ENCODE measurements around the gene ARMH3.

- TF ChIP-seq TAF1 (IDR thresholded peaks at IDR 0.05; ENCODE audit: borderline replicate concordance, insufficient read depth, low read length) (no peak), REST (IDR thresholded peaks at IDR 0.05; ENCODE audit: insufficient read depth in 1 of 2, low read depth in 2 of 2, low read length in 2 of 2) (no peak), POLR2AphosphoS5 (IDR thresholded peaks at IDR 0.05; ENCODE audit: low read depth, low read length) (no peak)
Measured at GRCh38 chr10:102020938-102021337, 35.0 kb downstream of the ARMH3 start.

All from PFSK-1 (cell line).